Measurements from ENCODE around the gene SIMC1. TPM values are rescaled to one million over a fixed set of nuclear protein-coding genes. Genes with fewer than 3 reads are reported as not detected.
A peak's percentile ranks its signal among the peaks of the same experiment; 100 is the strongest.

SIMC1 gene
- total and polyA plus RNA-seq, 2 donors (not counting 1 experiment from before 2014, with no cell fraction given) = 20.6 to 63.8 TPM

DNA sequence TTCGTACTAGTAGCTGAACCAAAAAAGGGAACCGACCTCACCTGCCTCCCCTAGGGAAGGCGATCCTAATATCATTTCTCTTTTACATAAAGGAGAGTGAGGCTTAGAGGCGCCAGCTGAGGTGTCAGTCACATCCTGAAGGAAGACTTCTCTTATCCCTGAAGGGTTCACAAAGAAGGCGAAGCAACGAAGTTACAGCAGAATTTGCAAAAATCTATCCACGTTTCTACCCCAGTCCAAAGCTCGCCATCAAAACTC is 123.9 kb downstream of the SIMC1 start:
- peaks cover 40% of the 10 kb centered on the region for H3K79me2 ChIP-seq (ENCODE audit: control insufficient read depth, insufficient read depth, low read length)
- H3K27me3 Mint-ChIP-seq = no peaks in the 10 kb centered on the region
- H3K4me3 ChIP-seq (ENCODE audit: control extremely low read depth in 1 of 5, extremely low read depth in 1 of 5, insufficient read depth in 1 of 5, low read depth in 2 of 5, low read length in 4 of 5) = peak overlapping the region in 4 of 5 experiments; percentile 80 to 94 (median 84)
- peaks cover 21 to 36% of the 10 kb centered on the region in 2 donors for H3K4me1 ChIP-seq (ENCODE audit: control insufficient read depth in 2 of 2, insufficient read depth in 2 of 2, low read length in 2 of 2)
- peak overlapping the region; percentile 98 for H3K27ac Mint-ChIP-seq
- no peaks in the 10 kb centered on the region for H3K27me3 ChIP-seq (replicated peaks in 1 of 4; ENCODE audit: control extremely low read depth in 1 of 4, control insufficient read depth in 3 of 4, insufficient read depth in 4 of 4, low read length in 3 of 4)
- H3K4me2 ChIP-seq (replicated peaks; ENCODE audit: low read depth, low read length, poor library complexity, severe bottlenecking) = peak overlapping the region; percentile 85
- DNase-seq = no peak
- intact Hi-C loops (cut with micrococcal nuclease) = loop anchor here (2.0 to 5.0 kb wide), 3 partner anchors 55 to 181 kb away; partner anchors contain the start of genes CLTB and SIMC1
- H2AFZ ChIP-seq (ENCODE audit: insufficient read depth, low read depth, low read length, poor library complexity, severe bottlenecking) = peak overlapping the region; percentile 88
- peaks cover 15% of the 10 kb centered on the region for H4K20me1 ChIP-seq (ENCODE audit: control insufficient read depth, insufficient read depth, low read length, poor library complexity, severe bottlenecking)
- H3K27ac ChIP-seq (ENCODE audit: low read length in 2 of 2) = peak overlapping the region; percentile 77 to 92
- TF ChIP-seq EZH2 (IDR thresholded peaks at IDR 0.05; ENCODE audit: borderline replicate concordance, insufficient read depth, low read depth, low read length, poor library complexity, severe bottlenecking) = no peak
- TF ChIP-seq, protein P1, sequence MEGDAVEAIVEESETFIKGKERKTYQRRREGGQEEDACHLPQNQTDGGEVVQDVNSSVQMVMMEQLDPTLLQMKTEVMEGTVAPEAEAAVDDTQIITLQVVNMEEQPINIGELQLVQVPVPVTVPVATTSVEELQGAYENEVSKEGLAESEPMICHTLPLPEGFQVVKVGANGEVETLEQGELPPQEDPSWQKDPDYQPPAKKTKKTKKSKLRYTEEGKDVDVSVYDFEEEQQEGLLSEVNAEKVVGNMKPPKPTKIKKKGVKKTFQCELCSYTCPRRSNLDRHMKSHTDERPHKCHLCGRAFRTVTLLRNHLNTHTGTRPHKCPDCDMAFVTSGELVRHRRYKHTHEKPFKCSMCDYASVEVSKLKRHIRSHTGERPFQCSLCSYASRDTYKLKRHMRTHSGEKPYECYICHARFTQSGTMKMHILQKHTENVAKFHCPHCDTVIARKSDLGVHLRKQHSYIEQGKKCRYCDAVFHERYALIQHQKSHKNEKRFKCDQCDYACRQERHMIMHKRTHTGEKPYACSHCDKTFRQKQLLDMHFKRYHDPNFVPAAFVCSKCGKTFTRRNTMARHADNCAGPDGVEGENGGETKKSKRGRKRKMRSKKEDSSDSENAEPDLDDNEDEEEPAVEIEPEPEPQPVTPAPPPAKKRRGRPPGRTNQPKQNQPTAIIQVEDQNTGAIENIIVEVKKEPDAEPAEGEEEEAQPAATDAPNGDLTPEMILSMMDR (IDR thresholded peaks at IDR 0.05) = no peak
- ChIA-PET CTCF (interaction anchor here (0.7 to 3.4 kb wide), 13 partner anchors 8 to 828 kb away, joined by 3 to 15 read pairs (median 3); partner anchors contain the start of genes CLTB, FAF2 and RNF44), POLR2A (interaction anchor here (0.6 to 1.7 kb wide), 7 partner anchors 9 to 1064 kb away, joined by 3 to 11 read pairs (median 3); partner anchors contain the start of genes HIGD2A, NOP16 and RNF44)
- peaks cover 0 to 10% of the 10 kb centered on the region in 2 experiments for H3K36me3 ChIP-seq (replicated peaks in 1 of 2; ENCODE audit: control extremely low read depth in 1 of 2, control insufficient read depth in 1 of 2, extremely low read depth in 1 of 2, insufficient read depth in 2 of 2, low read length in 1 of 2)
- no peaks in the 10 kb centered on the region for H3K9me3 Mint-ChIP-seq (ENCODE audit: insufficient read depth)
- H3K4me1 Mint-ChIP-seq = peaks cover 44% of the 10 kb centered on the region
- H3K4me3 Mint-ChIP-seq = peak overlapping the region; percentile 98
- H3K9ac ChIP-seq (ENCODE audit: low read length) = peak overlapping the region; percentile 96
- H3K9me3 ChIP-seq (ENCODE audit: control extremely low read depth in 1 of 3, control insufficient read depth in 2 of 3, insufficient read depth in 1 of 3, low read length in 2 of 3) = no peaks in the 10 kb centered on the region
- WGBS (ENCODE audit: insufficient coverage) = 0% methylated on average over 2 of the region's 8 CpGs
- peak; percentile 31 for ATAC-seq (ENCODE audit: low read depth)

GRCh38 chr5:176364765-176365350 is 126.6 kb downstream of the SIMC1 start:
- CTCF ChIA-PET = interaction anchor here (1.2 kb wide), 1 partner anchor 24 kb away, joined by 3 read pairs; no protein-coding TSS in a partner anchor
- H2AFZ ChIP-seq (ENCODE audit: insufficient read depth, low read depth, low read length, poor library complexity, severe bottlenecking) = peak overlapping the region; percentile 88
- H3K27ac ChIP-seq (ENCODE audit: low read length in 2 of 2) = peak overlapping the region; percentile 42 to 51
- peaks cover 5% of the 10 kb centered on the region for H4K20me1 ChIP-seq (ENCODE audit: control insufficient read depth, insufficient read depth, low read length, poor library complexity, severe bottlenecking)
- H3K4me3 ChIP-seq (ENCODE audit: control extremely low read depth in 1 of 5, extremely low read depth in 1 of 5, insufficient read depth in 1 of 5, low read depth in 2 of 5, low read length in 4 of 5) = peak overlapping the region; percentile 23 to 73 (median 66)
- ATAC-seq (ENCODE audit: low read depth) (no peak), DNase-seq (no peak)
- peak overlapping the region; percentile 88 for H3K4me3 Mint-ChIP-seq
- peaks cover 18 to 34% of the 10 kb centered on the region in 2 donors for H3K4me1 ChIP-seq (ENCODE audit: control insufficient read depth in 2 of 2, insufficient read depth in 2 of 2, low read length in 2 of 2)
- no peaks in the 10 kb centered on the region for H3K9me3 Mint-ChIP-seq (ENCODE audit: insufficient read depth)
- POLR2A ChIA-PET = no interaction called here
- TF ChIP-seq EZH2 (IDR thresholded peaks at IDR 0.05; ENCODE audit: borderline replicate concordance, insufficient read depth, low read depth, low read length, poor library complexity, severe bottlenecking) = no peak
- TF ChIP-seq, protein P1 (IDR thresholded peaks at IDR 0.05) = no peak
- intact Hi-C loops (cut with micrococcal nuclease) = loop anchor here (1.0 to 5.0 kb wide), 3 partner anchors 24 to 128 kb away; partner anchors contain the start of genes CLTB and SIMC1
- no peaks in the 10 kb centered on the region for H3K27me3 Mint-ChIP-seq
- H3K36me3 ChIP-seq (replicated peaks in 1 of 2; ENCODE audit: control extremely low read depth in 1 of 2, control insufficient read depth in 1 of 2, extremely low read depth in 1 of 2, insufficient read depth in 2 of 2, low read length in 1 of 2) = peaks cover 0 to 9% of the 10 kb centered on the region in 2 experiments
- H3K4me2 ChIP-seq (replicated peaks; ENCODE audit: low read depth, low read length, poor library complexity, severe bottlenecking) = peak overlapping the region; percentile 89
- H3K9ac ChIP-seq (ENCODE audit: low read length) = peak overlapping the region; percentile 68
- H3K27ac Mint-ChIP-seq = peak overlapping the region; percentile 72
- peaks cover 15% of the 10 kb centered on the region for H3K79me2 ChIP-seq (ENCODE audit: control insufficient read depth, insufficient read depth, low read length)
- H3K4me1 Mint-ChIP-seq = peaks cover 32% of the 10 kb centered on the region
- H3K9me3 ChIP-seq (ENCODE audit: control extremely low read depth in 1 of 3, control insufficient read depth in 2 of 3, insufficient read depth in 1 of 3, low read length in 2 of 3) = no peaks in the 10 kb centered on the region
- 23% methylated on average over 22 of the region's 28 CpGs for WGBS (ENCODE audit: insufficient coverage)
- H3K27me3 ChIP-seq (replicated peaks in 1 of 4; ENCODE audit: control extremely low read depth in 1 of 4, control insufficient read depth in 3 of 4, insufficient read depth in 4 of 4, low read length in 3 of 4) = no peaks in the 10 kb centered on the region
